Liver (tissue), 9 donors: Measurements from ENCODE around the gene POLL. TPM values are rescaled to one million over a fixed set of nuclear protein-coding genes. Genes with fewer than 3 reads are reported as not detected.

Experiments
- DNase-seq: peaks from one replicate; pipeline ENCODE4 v3.0.0-alpha.2; 2017; ENCODE audit warnings: low spot score
- H3K27ac ChIP-seq, 2 donors: one replicate each; pipeline ENCODE4 v1.7.0; 2013; ENCODE audit warnings: inconsistent platforms in 2 of 2, low read length in 2 of 2, control low read depth in 1 of 2, low read depth in 1 of 2, mild to moderate bottlenecking in 1 of 2
- H3K27me3 ChIP-seq, 4 donors: one replicate each; pipeline versions ENCODE4 v1.6.1 to v1.7.0; 2013; ENCODE audit warnings: low read length in 3 of 4, inconsistent platforms in 1 of 4, mild to moderate bottlenecking in 1 of 4, moderate library complexity in 1 of 4; ENCODE audit not compliant: control insufficient read depth in 4 of 4, insufficient read depth in 4 of 4
- H3K36me3 ChIP-seq, 4 donors: one replicate each; pipeline versions ENCODE4 v1.6.1 to v1.7.0; 2013; ENCODE audit warnings: low read length in 3 of 4, mild to moderate bottlenecking in 3 of 4, low read depth in 1 of 4, moderate library complexity in 1 of 4; ENCODE audit not compliant: control insufficient read depth in 4 of 4, insufficient read depth in 3 of 4
- H3K4me1 ChIP-seq, 4 donors: one replicate each; pipeline versions ENCODE4 v1.6.1 to v1.7.0; 2013; ENCODE audit warnings: low read length in 3 of 4, mild to moderate bottlenecking in 3 of 4, moderate library complexity in 1 of 4; ENCODE audit not compliant: control insufficient read depth in 4 of 4, insufficient read depth in 4 of 4
- H3K4me3 ChIP-seq, 3 donors: one replicate each; pipeline versions ENCODE4 v1.6.1 to v1.7.0; 2013; ENCODE audit warnings: low read length in 3 of 3, control low read depth in 1 of 3, low read depth in 1 of 3, mild to moderate bottlenecking in 1 of 3
- H3K9ac ChIP-seq, 2 donors: one replicate each; pipeline ENCODE4 v1.7.0; 2013; ENCODE audit warnings: low read length in 2 of 2, mild to moderate bottlenecking in 2 of 2, moderate library complexity in 2 of 2, control low read depth in 1 of 2, low read depth in 1 of 2
- H3K9me3 ChIP-seq, 4 donors: one replicate each; pipeline versions ENCODE4 v1.6.1 to v1.7.0; 2013; ENCODE audit warnings: low read length in 3 of 4; ENCODE audit not compliant: control insufficient read depth in 4 of 4
- EGR1 ChIP-seq, 2 donors: IDR thresholded peaks; 2 replicates each; pipeline ENCODE4 v1.6.1; 2016 to 2018; ENCODE audit warnings: antibody characterized with exemption in 2 of 2, low read depth in 2 of 2
- HNF4G ChIP-seq: IDR thresholded peaks from 2 replicates; pipeline ENCODE4 v1.6.1; 2016; ENCODE audit warnings: antibody characterized with exemption
- JUND ChIP-seq, 2 donors: IDR thresholded peaks; 2 replicates each; pipeline ENCODE4 v1.6.1; 2016; ENCODE audit warnings: antibody characterized with exemption in 2 of 2
- RAD21 ChIP-seq, 2 donors: IDR thresholded peaks; 2 replicates each; pipeline ENCODE4 v1.6.1; 2016; ENCODE audit warnings: antibody characterized with exemption in 2 of 2, mild to moderate bottlenecking in 2 of 2
- RXRA ChIP-seq, 2 donors: IDR thresholded peaks; 2 replicates each; pipeline ENCODE4 v1.6.1; 2017 to 2018; ENCODE audit warnings: antibody characterized with exemption in 2 of 2, mild to moderate bottlenecking in 1 of 2
- SP1 ChIP-seq: IDR thresholded peaks from 2 replicates; pipeline ENCODE4 v1.6.1; 2018; ENCODE audit warnings: antibody characterized with exemption, mild to moderate bottlenecking
- TAF1 ChIP-seq: conservative IDR thresholded peaks from 2 replicates; pipeline ENCODE4 v1.6.1; 2016; ENCODE audit warnings: antibody characterized with exemption, mild to moderate bottlenecking
- WGBS: extraction: QIAGEN DNeasy Blood & Tissue Kit; methylation state at CpG from one replicate; pipeline ENCODE4 v1.1.7; 2013; 5-methylcytosine and 5-hydroxymethylcytosine counted together
- polyA plus RNA-seq, 2 donors: library from polyadenylated mRNA; stranded (reverse) in 1 of 2; unstranded in 1 of 2; fragments of 200-250 nt in 1 of 2; fragments of >200 nt in 1 of 2; fragmentation: Nextera tagmentation in 1 of 2; extraction: Ambion mirVana in 1 of 2; gene quantifications; one replicate each; pipeline versions ENCODE4 v1.2.1 to v1.2.3, GENCODE V29; 2013 to 2015
- total RNA-seq, 2 donors: library from RNA; depleted of rRNA; stranded (reverse); fragments of >200 nt; gene quantifications; one replicate each; pipeline ENCODE4 v1.2.3, GENCODE V29; 2014
- TF ChIP-seq, protein P1 (sequence below): fragments of 150-350 bp; IDR thresholded peaks from 2 replicates; pipeline ENCODE4 v1.5.1; 2017; ENCODE audit warnings: improper control_type of control experiment, low read depth, low read length; ENCODE audit not compliant: missing input control
- TF ChIP-seq, protein P2 (sequence below): IDR thresholded peaks from 2 replicates; pipeline ENCODE4 v1.6.1; 2016; ENCODE audit warnings: antibody characterized with exemption
- TF ChIP-seq, protein P3 (sequence below): IDR thresholded peaks from 2 replicates; pipeline ENCODE4 v1.6.1; 2016; ENCODE audit warnings: antibody characterized with exemption
- TF ChIP-seq, protein P4 (sequence below): IDR thresholded peaks from 2 replicates; pipeline ENCODE4 v1.6.1; 2016; ENCODE audit warnings: antibody characterized with exemption, mild to moderate bottlenecking
- TF ChIP-seq, protein P5 (sequence below): IDR thresholded peaks from 2 replicates; pipeline ENCODE4 v1.6.1; 2016; ENCODE audit warnings: antibody characterized with exemption
- donor health status: healthy.
- donor health status: healthy.
- donor health status: healthy.
- donor health status: healthy.
- donor health status: healthy.

POLL gene
- total and polyA plus RNA-seq, 4 donors: 8.8 to 13.0 (median 10.3) TPM

DNA sequence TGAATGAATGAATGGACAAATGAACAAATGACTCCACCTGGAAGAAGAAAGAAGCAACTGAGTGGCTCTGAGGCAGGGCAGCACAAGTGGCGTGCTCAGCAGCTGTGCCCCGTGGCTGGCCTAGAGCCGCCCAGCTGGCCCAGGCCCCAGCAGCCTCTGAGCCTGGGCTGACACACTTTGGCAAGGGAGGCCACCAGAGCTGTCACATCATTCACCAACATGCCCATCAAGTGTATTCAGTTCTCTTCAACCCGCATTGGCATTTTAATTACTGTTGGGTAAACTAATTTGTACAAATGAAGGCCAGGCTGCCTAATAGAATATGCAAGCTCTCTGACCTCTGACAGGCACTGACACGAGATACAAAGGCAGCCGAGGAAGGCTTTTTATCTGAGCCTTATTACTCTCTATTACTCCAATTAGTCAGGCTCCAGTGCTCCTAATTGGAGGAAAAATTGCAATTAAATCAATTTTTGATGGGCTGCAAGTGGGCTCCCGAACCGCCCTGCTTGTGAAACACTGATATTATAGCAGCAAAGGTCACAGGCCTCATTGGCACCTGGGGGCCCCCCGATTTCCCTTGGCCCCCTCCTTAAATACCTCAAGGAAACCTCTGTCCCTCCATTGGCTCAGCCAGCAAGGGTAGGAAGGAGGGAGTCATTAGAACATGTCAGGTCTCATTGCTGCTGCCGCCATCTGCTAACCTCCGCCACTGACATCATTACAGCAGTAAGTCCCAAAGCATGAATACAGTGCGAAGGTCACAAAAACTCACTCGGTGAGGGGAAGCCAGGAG lies 42.0 kb upstream of the POLL start:
- no peak for TF ChIP-seq JUND (IDR thresholded peaks at IDR 0.05)
- TF ChIP-seq, protein P1, sequence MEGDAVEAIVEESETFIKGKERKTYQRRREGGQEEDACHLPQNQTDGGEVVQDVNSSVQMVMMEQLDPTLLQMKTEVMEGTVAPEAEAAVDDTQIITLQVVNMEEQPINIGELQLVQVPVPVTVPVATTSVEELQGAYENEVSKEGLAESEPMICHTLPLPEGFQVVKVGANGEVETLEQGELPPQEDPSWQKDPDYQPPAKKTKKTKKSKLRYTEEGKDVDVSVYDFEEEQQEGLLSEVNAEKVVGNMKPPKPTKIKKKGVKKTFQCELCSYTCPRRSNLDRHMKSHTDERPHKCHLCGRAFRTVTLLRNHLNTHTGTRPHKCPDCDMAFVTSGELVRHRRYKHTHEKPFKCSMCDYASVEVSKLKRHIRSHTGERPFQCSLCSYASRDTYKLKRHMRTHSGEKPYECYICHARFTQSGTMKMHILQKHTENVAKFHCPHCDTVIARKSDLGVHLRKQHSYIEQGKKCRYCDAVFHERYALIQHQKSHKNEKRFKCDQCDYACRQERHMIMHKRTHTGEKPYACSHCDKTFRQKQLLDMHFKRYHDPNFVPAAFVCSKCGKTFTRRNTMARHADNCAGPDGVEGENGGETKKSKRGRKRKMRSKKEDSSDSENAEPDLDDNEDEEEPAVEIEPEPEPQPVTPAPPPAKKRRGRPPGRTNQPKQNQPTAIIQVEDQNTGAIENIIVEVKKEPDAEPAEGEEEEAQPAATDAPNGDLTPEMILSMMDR: no peak
- no peak for TF ChIP-seq TAF1
- TF ChIP-seq EGR1 (IDR thresholded peaks at IDR 0.05; ENCODE audit: low read depth in 2 of 2): no peak
- TF ChIP-seq, protein P2, sequence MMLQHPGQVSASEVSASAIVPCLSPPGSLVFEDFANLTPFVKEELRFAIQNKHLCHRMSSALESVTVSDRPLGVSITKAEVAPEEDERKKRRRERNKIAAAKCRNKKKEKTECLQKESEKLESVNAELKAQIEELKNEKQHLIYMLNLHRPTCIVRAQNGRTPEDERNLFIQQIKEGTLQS: no peak
- TF ChIP-seq, protein P3, sequence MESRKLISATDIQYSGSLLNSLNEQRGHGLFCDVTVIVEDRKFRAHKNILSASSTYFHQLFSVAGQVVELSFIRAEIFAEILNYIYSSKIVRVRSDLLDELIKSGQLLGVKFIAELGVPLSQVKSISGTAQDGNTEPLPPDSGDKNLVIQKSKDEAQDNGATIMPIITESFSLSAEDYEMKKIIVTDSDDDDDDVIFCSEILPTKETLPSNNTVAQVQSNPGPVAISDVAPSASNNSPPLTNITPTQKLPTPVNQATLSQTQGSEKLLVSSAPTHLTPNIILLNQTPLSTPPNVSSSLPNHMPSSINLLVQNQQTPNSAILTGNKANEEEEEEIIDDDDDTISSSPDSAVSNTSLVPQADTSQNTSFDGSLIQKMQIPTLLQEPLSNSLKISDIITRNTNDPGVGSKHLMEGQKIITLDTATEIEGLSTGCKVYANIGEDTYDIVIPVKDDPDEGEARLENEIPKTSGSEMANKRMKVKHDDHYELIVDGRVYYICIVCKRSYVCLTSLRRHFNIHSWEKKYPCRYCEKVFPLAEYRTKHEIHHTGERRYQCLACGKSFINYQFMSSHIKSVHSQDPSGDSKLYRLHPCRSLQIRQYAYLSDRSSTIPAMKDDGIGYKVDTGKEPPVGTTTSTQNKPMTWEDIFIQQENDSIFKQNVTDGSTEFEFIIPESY: no peak
- TF ChIP-seq, protein P4, sequence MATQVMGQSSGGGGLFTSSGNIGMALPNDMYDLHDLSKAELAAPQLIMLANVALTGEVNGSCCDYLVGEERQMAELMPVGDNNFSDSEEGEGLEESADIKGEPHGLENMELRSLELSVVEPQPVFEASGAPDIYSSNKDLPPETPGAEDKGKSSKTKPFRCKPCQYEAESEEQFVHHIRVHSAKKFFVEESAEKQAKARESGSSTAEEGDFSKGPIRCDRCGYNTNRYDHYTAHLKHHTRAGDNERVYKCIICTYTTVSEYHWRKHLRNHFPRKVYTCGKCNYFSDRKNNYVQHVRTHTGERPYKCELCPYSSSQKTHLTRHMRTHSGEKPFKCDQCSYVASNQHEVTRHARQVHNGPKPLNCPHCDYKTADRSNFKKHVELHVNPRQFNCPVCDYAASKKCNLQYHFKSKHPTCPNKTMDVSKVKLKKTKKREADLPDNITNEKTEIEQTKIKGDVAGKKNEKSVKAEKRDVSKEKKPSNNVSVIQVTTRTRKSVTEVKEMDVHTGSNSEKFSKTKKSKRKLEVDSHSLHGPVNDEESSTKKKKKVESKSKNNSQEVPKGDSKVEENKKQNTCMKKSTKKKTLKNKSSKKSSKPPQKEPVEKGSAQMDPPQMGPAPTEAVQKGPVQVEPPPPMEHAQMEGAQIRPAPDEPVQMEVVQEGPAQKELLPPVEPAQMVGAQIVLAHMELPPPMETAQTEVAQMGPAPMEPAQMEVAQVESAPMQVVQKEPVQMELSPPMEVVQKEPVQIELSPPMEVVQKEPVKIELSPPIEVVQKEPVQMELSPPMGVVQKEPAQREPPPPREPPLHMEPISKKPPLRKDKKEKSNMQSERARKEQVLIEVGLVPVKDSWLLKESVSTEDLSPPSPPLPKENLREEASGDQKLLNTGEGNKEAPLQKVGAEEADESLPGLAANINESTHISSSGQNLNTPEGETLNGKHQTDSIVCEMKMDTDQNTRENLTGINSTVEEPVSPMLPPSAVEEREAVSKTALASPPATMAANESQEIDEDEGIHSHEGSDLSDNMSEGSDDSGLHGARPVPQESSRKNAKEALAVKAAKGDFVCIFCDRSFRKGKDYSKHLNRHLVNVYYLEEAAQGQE: no peak
- no peak for TF ChIP-seq HNF4G
- DNase-seq: no peak
- Histone ChIP-seq H3K27ac (no peak overlapping the region), H3K9me3 (no peaks in the 10 kb centered on the region), H3K27me3 (no peaks in the 10 kb centered on the region), H3K4me1 (no peaks in the 10 kb centered on the region), H3K9ac (no peak overlapping the region), H3K36me3 (peaks cover 0 to 20% (median 1%) of the 10 kb centered on the region in 4 donors), H3K4me3 (no peak overlapping the region)
- 92% methylated on average over 13 of the region's 13 CpGs for WGBS

DNA sequence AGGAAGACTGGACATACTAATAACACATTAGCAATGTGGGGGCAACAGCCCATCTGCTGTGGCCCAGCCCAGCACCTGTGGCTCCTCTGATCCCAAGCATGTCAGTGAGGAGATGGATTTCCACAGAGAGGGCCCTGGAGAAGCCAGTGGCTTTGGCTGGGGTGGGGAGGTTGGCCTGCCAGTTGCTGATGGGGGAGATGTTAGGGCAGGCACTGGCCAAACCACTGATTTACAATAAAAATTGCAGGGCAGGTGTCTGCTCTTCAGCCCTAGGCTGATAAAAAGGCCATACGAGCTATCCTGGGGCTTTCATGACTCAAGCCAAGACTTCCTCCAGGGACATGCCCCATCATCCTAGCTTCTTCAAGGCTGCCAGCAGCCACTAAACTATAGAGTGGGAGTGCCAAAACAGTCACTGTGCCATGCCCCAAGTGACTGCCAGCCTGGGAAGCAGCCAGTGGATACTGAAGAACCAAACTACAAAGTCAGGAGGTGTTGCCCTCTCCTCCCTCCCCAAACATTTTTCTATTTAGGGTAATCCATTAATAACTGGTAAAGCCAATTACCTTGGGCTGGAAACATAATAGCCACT lies 37.9 kb upstream of the POLL start:
- no peaks in the 10 kb centered on the region for H3K9me3 ChIP-seq
- H3K27me3 ChIP-seq: no peaks in the 10 kb centered on the region
- H3K27ac ChIP-seq: no peak overlapping the region
- 90% methylated on average over 1 of the region's 1 CpG for WGBS
- no peaks in the 10 kb centered on the region for H3K4me1 ChIP-seq
- H3K36me3 ChIP-seq: peaks cover 0 to 47% (median 6%) of the 10 kb centered on the region in 4 donors
- no peak for DNase-seq
- H3K9ac ChIP-seq: no peak overlapping the region
- H3K4me3 ChIP-seq: no peak overlapping the region
- TF ChIP-seq SP1 (no peak), JUND (IDR thresholded peaks at IDR 0.05) (no peak), RAD21 (IDR thresholded peaks at IDR 0.05) (no peak), RXRA (IDR thresholded peaks at IDR 0.05) (no peak)
- TF ChIP-seq, protein P3: no peak
- TF ChIP-seq, protein P4: no peak
- TF ChIP-seq, protein P1: no peak
- TF ChIP-seq, protein P5, sequence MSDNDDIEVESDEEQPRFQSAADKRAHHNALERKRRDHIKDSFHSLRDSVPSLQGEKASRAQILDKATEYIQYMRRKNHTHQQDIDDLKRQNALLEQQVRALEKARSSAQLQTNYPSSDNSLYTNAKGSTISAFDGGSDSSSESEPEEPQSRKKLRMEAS: no peak
